Right lobe of liver (tissue), 6 donors: ENCODE measurements around the gene LRCH3. TPM values are rescaled to one million over a fixed set of nuclear protein-coding genes. Genes with fewer than 3 reads are reported as not detected.

Experiments
- ATAC-seq, 4 donors: fragments of 200-7000 bp; cut with Tn5 transposase; one replicate each; pipeline ENCODE4 v1.9.1; 2020; ENCODE audit warnings: mild to moderate bottlenecking in 4 of 4, moderate library complexity in 4 of 4
- DNase-seq, 3 donors: peaks; one replicate each; pipeline ENCODE4 v3.0.0-alpha.2; 2020
- H3K27ac ChIP-seq, 3 donors: fragments of 200-600 bp; one replicate each; pipeline ENCODE4 v1.8.0; 2022
- H3K27me3 ChIP-seq, 2 donors: fragments of 200-600 bp; one replicate each; pipeline ENCODE4 v1.8.0; 2022
- H3K36me3 ChIP-seq, 4 donors: fragments of 200-600 bp; sonication (generic) in 1 of 4; one replicate each; pipeline versions ENCODE4 v1.5.1 to v1.8.0; 2017 to 2022; ENCODE audit warnings: control low read depth in 1 of 4
- H3K4me1 ChIP-seq, 4 donors: fragments of 200-600 bp; sonication (generic) in 1 of 4; one replicate each; pipeline versions ENCODE4 v1.5.1 to v1.8.0; 2017 to 2022; ENCODE audit warnings: control low read depth in 1 of 4
- H3K4me3 ChIP-seq, 3 donors: fragments of 200-600 bp; one replicate each; pipeline ENCODE4 v1.8.0; 2022
- H3K9me3 ChIP-seq, 4 donors: fragments of 200-600 bp; sonication (generic) in 1 of 4; one replicate each; pipeline versions ENCODE4 v1.5.1 to v1.8.0; 2017 to 2022; ENCODE audit warnings: control low read depth in 1 of 4
- CTCF ChIP-seq, 4 donors: fragments of 200-600 bp in 3 of 4; fragments of 450-650 bp in 1 of 4; IDR thresholded peaks; one replicate each; pipeline versions ENCODE4 v1.5.1 to v1.8.0; 2016 to 2022; ENCODE audit warnings: antibody characterized with exemption in 4 of 4, mild to moderate bottlenecking in 2 of 4
- POLR2A ChIP-seq: fragments of 450-650 bp; IDR thresholded peaks from one replicate; pipeline ENCODE4 v1.6.1; 2017; ENCODE audit warnings: antibody characterized with exemption, mild to moderate bottlenecking
- WGBS: methylation state at CpG from one replicate; pipeline ENCODE4 v1.1.6; 2018; ENCODE audit warnings: low coverage, low lambda C conversion rate; ENCODE audit not compliant: insufficient coverage; ENCODE audit errors: missing lambda C conversion rate; 5-methylcytosine and 5-hydroxymethylcytosine counted together
- intact Hi-C, 2 donors: fragments of 100-400 bp; cut with DNase I; formaldehyde crosslinking; loops; one replicate each; pipeline versions ENCODE4 v1.11.2 to v1.14.1; 2022
- total RNA-seq, 6 experiments: library from RNA; depleted of rRNA in 2 of 6; stranded (reverse); fragments of >200 nt in 2 of 6; fragmentation: NEBNext Ultra II Directional in 3 of 6; extraction: Animal tissue kit (Norgen Biotek cat#: 25700) in 3 of 6; gene quantifications; one replicate each; pipeline versions ENCODE4 v1.1.0 to v1.2.4, GENCODE V29; 2016 to 2023
- donor health status: DM: no; HTN: yes; CAD: no.
- donor health status: DM: no; HTN: no; CAD: no.
- donor health status: DM: no; HTN: no; CAD: no.
- donor health status: DM: no; HTN: yes; CAD: no.
- donor health status: DM: no; HTN: yes; CAD: no.

The LRCH3 gene
- total RNA-seq, 6 experiments from 2014 or later, result 18.8 to 24.2 (median 21.8) TPM

GRCh38 chr3:197837282-197837681 is 46.2 kb downstream of the LRCH3 start:
- TF ChIP-seq POLR2A, result no peak
- TF ChIP-seq CTCF (IDR thresholded peaks at IDR 0.05), result no peak
- Histone ChIP-seq H3K27me3 (no peaks in the 10 kb centered on the region), H3K4me1 (no peaks in the 10 kb centered on the region), H3K27ac (no peak overlapping the region), H3K9me3 (no peaks in the 10 kb centered on the region), H3K36me3 (peaks cover 3 to 49% (median 4%) of the 10 kb centered on the region in 4 donors), H3K4me3 (no peak overlapping the region)
- intact Hi-C loops, result no loop called here
- WGBS, result 95% methylated on average over 2 of the region's 2 CpGs
- DNase-seq (no peak), ATAC-seq (no peak)

DNA sequence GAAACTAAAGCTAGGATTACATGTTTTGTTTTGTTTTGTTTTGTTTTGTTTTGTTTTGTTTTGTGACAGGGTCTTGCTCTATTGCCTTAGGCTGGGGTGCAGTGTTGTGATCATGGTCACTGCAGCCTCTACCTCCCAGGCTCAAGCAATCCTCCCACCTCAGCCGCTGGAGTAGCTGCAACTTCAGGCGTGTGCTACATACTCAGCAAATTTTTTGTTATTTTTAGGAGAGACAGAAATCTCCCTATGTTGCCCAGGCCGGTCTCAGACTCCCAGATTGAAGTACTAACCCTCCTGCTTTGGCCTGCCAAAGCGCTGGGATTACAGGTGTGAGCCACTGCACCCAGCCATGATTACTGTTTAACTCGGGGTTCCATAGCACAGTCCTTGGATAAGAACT is 50.7 kb downstream of the LRCH3 start:
- Histone ChIP-seq H3K4me1 (no peaks in the 10 kb centered on the region), H3K27me3 (no peaks in the 10 kb centered on the region), H3K4me3 (no peak overlapping the region), H3K36me3 (peaks cover 0 to 42% (median 2%) of the 10 kb centered on the region in 4 donors), H3K27ac (no peak overlapping the region), H3K9me3 (no peaks in the 10 kb centered on the region)
- TF ChIP-seq POLR2A (no peak), CTCF (IDR thresholded peaks at IDR 0.05) (no peak)
- intact Hi-C loops, result no loop called here
- no peak for DNase-seq
- 78% methylated on average over 3 of the region's 5 CpGs for WGBS
- ATAC-seq, result no peak

DNA sequence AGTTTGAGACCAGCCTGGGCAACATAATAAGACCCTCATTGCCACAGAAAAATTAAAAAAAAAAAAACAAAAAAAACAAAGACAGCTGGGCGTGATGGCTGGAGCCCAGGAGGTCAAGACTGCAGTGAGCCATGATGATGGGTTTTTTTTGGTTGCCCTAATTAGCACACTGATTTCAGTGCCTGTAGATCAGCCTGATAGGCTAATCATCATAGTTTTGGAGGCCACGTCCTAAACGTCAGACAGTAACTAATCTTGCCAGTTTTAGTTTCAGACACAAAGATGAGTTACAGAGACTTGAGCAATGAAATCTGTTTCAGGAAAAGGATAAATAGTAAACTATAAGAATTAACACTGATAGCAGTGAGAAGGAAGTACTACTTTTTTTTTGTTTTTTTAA is 55.4 kb downstream of the LRCH3 start:
- WGBS, result 64% methylated on average over 3 of the region's 3 CpGs
- Histone ChIP-seq H3K4me3 (no peak overlapping the region), H3K9me3 (no peaks in the 10 kb centered on the region), H3K27me3 (no peaks in the 10 kb centered on the region), H3K27ac (no peak overlapping the region), H3K4me1 (no peaks in the 10 kb centered on the region), H3K36me3 (peaks cover 0 to 24% (median 1%) of the 10 kb centered on the region in 4 donors)
- intact Hi-C loops, result no loop called here
- no peak for TF ChIP-seq CTCF (IDR thresholded peaks at IDR 0.05)
- TF ChIP-seq POLR2A, result no peak
- ATAC-seq (no peak), DNase-seq (no peak)

DNA sequence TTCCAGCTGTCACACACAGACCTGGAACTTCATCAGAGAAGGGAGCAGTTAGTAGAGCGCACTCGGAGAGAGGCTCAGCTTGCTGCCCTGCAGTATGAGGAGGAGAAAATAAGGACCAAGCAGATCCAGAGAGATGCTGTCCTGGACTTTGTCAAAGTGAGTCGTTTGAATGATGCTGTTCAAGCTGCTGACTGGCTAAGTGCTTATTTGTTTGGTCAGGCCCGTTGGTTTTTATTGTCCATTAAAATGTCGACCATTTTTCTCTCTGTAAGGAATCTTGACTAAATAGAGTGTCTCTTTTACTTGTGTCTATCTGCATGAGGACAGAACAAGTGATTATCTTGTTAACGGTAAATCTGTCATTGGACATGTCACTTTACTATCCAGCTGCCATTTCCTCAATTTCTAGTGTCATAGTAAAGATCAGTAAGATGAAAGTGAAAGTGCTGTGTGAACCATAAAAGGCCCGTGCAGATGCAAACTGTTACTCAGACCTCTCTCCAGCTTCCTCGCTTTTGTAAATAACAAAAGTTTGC is 56.9 kb downstream of the LRCH3 start:
- 33% methylated on average over 8 of the region's 8 CpGs for WGBS
- intact Hi-C loops, result no loop called here
- peak; percentile 83 to 94 (median 89) for ATAC-seq
- no peaks in the 10 kb centered on the region for H3K27me3 ChIP-seq
- H3K4me1 ChIP-seq, result no peaks in the 10 kb centered on the region
- no peaks in the 10 kb centered on the region for H3K9me3 ChIP-seq
- peak overlapping the region in 2 of 3 donors; percentile 20 to 24 for H3K27ac ChIP-seq
- TF ChIP-seq POLR2A (no peak), CTCF (IDR thresholded peaks at IDR 0.05) (no peak)
- H3K4me3 ChIP-seq, result peak overlapping the region in 1 of 3 donors; percentile 18
- no peak for DNase-seq
- H3K36me3 ChIP-seq, result peaks cover 0 to 29% (median 5%) of the 10 kb centered on the region in 4 donors
